Keratinocyte (primary cell): Measurements from ENCODE around the gene NAB1. TPM values are rescaled to one million over a fixed set of nuclear protein-coding genes. Genes with fewer than 3 reads are reported as not detected.

Source experiments
- DNase-seq: peaks from one replicate; pipeline ENCODE4 v3.0.0-alpha.2; 2011; ENCODE audit warnings: low read depth, missing footprints, low spot score
- FAIRE-seq: peaks from 2 replicates; lab custom pipeline; 2011; peaks lifted over from hg19 to GRCh38; lab: Jason Lieb, UNC
- H2AFZ ChIP-seq: 2 replicates; pipeline ENCODE4 v1.6.0; 2012; ENCODE audit warnings: low read length, control low read depth, inconsistent platforms; ENCODE audit not compliant: control insufficient read depth
- H3K27ac ChIP-seq: 2 replicates; pipeline ENCODE4 v1.5.1; 2011; ENCODE audit warnings: low read length; ENCODE audit not compliant: control insufficient read depth, insufficient read depth
- H3K27me3 ChIP-seq: 3 replicates; pipeline ENCODE4 v1.6.0; 2011; ENCODE audit warnings: low read length; ENCODE audit not compliant: control insufficient read depth, insufficient read depth; ENCODE audit errors: extremely low read depth
- H3K36me3 ChIP-seq, 2 experiments: 2 replicates in 1 of 2; 3 replicates in 1 of 2; pipeline ENCODE4 v1.5.1; 2011; ENCODE audit warnings: low read length in 2 of 2, mild to moderate bottlenecking in 1 of 2; ENCODE audit not compliant: control insufficient read depth in 2 of 2, insufficient read depth in 2 of 2; ENCODE audit errors: extremely low read depth in 1 of 2
- H3K4me1 ChIP-seq: 3 replicates; pipeline ENCODE4 v1.5.1; 2011; ENCODE audit warnings: low read length; ENCODE audit not compliant: control insufficient read depth, insufficient read depth; ENCODE audit errors: extremely low read depth
- H3K4me2 ChIP-seq: 3 replicates; pipeline ENCODE4 v1.6.0; 2011; ENCODE audit warnings: low read depth, low read length; ENCODE audit not compliant: control insufficient read depth, insufficient read depth; ENCODE audit errors: extremely low read depth
- H3K4me3 ChIP-seq, 3 experiments: fragments of 200-600 bp in 1 of 3; sonication (generic) in 1 of 3; 2 replicates in 2 of 3; 3 replicates in 1 of 3; pipeline ENCODE4 v1.5.1; 2011 to 2016; ENCODE audit warnings: low read length in 3 of 3, mild to moderate bottlenecking in 3 of 3, control low read depth in 2 of 3, inconsistent platforms in 1 of 3, low read depth in 1 of 3, mixed read lengths in 1 of 3, mixed run types in 1 of 3, moderate library complexity in 1 of 3; ENCODE audit not compliant: control insufficient read depth in 2 of 3, insufficient read depth in 2 of 3; ENCODE audit errors: extremely low read depth in 1 of 3
- H3K79me2 ChIP-seq: 2 replicates; pipeline ENCODE4 v1.6.0; 2012; ENCODE audit warnings: low read length; ENCODE audit not compliant: control insufficient read depth, insufficient read depth
- H3K9ac ChIP-seq: 3 replicates; pipeline ENCODE4 v1.6.0; 2011; ENCODE audit warnings: low read length; ENCODE audit not compliant: control insufficient read depth, insufficient read depth; ENCODE audit errors: extremely low read depth
- H3K9me1 ChIP-seq: 3 replicates; pipeline ENCODE4 v1.6.0; 2011; ENCODE audit warnings: low read length; ENCODE audit not compliant: control insufficient read depth, insufficient read depth; ENCODE audit errors: extremely low read depth
- H3K9me3 ChIP-seq: 2 replicates; pipeline ENCODE4 v1.5.1; 2012; ENCODE audit warnings: low read depth, low read length; ENCODE audit not compliant: control insufficient read depth
- H4K20me1 ChIP-seq: 3 replicates; pipeline ENCODE4 v1.6.0; 2011; ENCODE audit warnings: low read length; ENCODE audit not compliant: control insufficient read depth, insufficient read depth; ENCODE audit errors: extremely low read depth
- EZH2 ChIP-seq: IDR thresholded peaks from one replicate; pipeline ENCODE4 v1.6.1; 2012; ENCODE audit warnings: inconsistent platforms, mild to moderate bottlenecking, low read length, moderate library complexity
- dilution Hi-C: fragments of 300-500 bp; cut with MboI; formaldehyde crosslinking; loops from one replicate; pipeline ENCODE4 v1.7.0; 2020; ENCODE audit warnings: low sequenced_read_pairs; ENCODE audit not compliant: extremely low pct_ligation_motif_present
- polyA plus RNA-seq, 5 experiments: library from polyadenylated mRNA; depleted of rRNA in 3 of 5; stranded (reverse) in 3 of 5; stranded (forward) in 1 of 5; unstranded in 1 of 5; fragments of >200 nt; gene quantifications; 1 replicate in 1 of 5; 2 replicates in 3 of 5; 3 replicates in 1 of 5; pipeline versions ENCODE4 v1.2.1 to v1.2.3, GENCODE V29; 2011 to 2012; ENCODE audit warnings: missing spikeins in 2 of 5, low read depth in 1 of 5, low replicate concordance in 1 of 5
- TF ChIP-seq, protein P1 (sequence below), 3 experiments: IDR thresholded peaks in 1 of 3; conservative IDR thresholded peaks in 1 of 3; optimal IDR thresholded peaks in 1 of 3; 2 replicates in 2 of 3; 3 replicates in 1 of 3; pipeline versions ENCODE3 to v1.5.1; 2011; ENCODE audit warnings: low read length in 3 of 3, mild to moderate bottlenecking in 3 of 3, moderate library complexity in 2 of 3, control low read depth in 1 of 3, inconsistent platforms in 1 of 3; ENCODE audit not compliant: insufficient read depth in 2 of 3; ENCODE audit errors: extremely low read depth in 1 of 3

NAB1 gene
- polyA plus RNA-seq, 1 donor (not counting 4 experiments of a cell fraction or from before 2014, with no cell fraction given) = 24.3 TPM

DNA sequence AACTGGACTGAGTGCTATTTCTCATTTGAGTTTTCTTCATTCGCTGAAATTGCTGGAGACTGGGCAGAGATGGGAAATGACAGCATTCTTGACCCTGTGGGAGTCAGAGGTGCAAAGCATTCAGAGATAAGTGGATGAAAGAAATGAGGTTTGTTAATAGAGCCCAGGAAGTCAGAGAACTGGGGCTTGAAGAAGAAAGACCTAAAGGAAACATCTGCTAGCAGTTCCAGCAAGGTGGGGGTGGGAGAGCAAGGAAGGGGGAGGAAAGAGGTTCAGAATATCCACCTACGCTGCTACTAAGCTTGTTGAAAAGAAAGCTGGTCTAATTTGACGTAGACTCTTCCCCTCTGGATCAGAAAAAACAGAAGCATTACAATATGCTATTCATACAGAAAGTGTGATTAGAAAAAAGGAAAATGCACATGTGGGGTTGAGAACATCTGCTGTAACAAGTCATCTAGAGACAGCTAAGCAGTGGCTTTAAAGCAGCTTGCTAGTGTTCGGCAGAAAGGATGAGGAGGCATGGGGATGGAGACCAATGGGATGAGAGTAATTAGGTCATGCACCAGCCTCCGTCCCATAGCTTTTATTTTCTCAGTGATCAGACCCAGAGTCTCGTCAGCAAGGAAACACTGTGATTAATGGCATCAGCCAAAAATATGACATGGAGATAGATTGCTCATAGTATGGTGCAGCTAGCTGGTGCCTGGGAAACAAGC is 29.7 kb downstream of the NAB1 start:
- no peak overlapping the region for H3K4me2 ChIP-seq
- TF ChIP-seq, protein P1, sequence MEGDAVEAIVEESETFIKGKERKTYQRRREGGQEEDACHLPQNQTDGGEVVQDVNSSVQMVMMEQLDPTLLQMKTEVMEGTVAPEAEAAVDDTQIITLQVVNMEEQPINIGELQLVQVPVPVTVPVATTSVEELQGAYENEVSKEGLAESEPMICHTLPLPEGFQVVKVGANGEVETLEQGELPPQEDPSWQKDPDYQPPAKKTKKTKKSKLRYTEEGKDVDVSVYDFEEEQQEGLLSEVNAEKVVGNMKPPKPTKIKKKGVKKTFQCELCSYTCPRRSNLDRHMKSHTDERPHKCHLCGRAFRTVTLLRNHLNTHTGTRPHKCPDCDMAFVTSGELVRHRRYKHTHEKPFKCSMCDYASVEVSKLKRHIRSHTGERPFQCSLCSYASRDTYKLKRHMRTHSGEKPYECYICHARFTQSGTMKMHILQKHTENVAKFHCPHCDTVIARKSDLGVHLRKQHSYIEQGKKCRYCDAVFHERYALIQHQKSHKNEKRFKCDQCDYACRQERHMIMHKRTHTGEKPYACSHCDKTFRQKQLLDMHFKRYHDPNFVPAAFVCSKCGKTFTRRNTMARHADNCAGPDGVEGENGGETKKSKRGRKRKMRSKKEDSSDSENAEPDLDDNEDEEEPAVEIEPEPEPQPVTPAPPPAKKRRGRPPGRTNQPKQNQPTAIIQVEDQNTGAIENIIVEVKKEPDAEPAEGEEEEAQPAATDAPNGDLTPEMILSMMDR (optimal IDR thresholded peaks at IDR 0.05 in 1 of 3, IDR thresholded peaks at IDR 0.05 in 1 of 3, conservative IDR thresholded peaks at IDR 0.05 in 1 of 3; ENCODE audit: extremely low read depth in 1 of 3, insufficient read depth in 2 of 3, low read length in 3 of 3) = no peak
- no peak for TF ChIP-seq EZH2
- no peak for FAIRE-seq

DNA sequence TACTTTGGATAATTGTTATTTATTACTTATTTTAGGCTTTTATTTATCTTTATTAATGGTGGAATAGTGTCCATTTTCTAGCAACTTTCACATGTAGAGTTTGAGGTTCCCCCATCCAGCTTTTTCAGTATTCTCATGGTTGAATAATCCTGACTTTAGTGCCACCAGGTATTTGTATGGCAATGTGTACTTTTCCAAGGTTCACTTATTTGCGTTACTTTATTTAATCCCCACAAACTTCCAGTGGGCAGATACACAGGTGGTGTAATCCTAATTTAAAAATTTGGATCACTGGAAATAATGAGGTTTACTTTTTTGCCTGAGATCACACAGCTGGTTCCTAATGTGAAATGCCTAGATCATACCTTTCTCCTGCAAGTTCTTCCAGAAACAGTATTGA is 30.5 kb downstream of the NAB1 start:
- FAIRE-seq = no peak
- dilution Hi-C loops = no loop called here
- H3K27ac ChIP-seq = no peak overlapping the region

More for the DNA sequence above, 29.7 kb downstream of the NAB1 start:
- Histone ChIP-seq H3K9me3 (no peaks in the 10 kb centered on the region), H3K4me1 (peaks cover 12% of the 10 kb centered on the region), H3K79me2 (no peaks in the 10 kb centered on the region), H3K27me3 (no peaks in the 10 kb centered on the region), H3K36me3 (peaks cover 0 to 4% of the 10 kb centered on the region in 2 experiments), H3K9me1 (no peaks in the 10 kb centered on the region), H3K27ac (no peak overlapping the region), H3K4me3 (no peak overlapping the region), H3K9ac (no peak overlapping the region), H4K20me1 (no peaks in the 10 kb centered on the region), H2AFZ (no peak overlapping the region)
- no peak for DNase-seq
- dilution Hi-C loops = no loop called here

More for the DNA sequence above, 30.5 kb downstream of the NAB1 start:
- no peaks in the 10 kb centered on the region for H4K20me1 ChIP-seq
- no peaks in the 10 kb centered on the region for H3K36me3 ChIP-seq
- no peak overlapping the region for H3K4me3 ChIP-seq
- H3K4me2 ChIP-seq = no peak overlapping the region
- no peaks in the 10 kb centered on the region for H3K9me3 ChIP-seq
- peaks cover 12% of the 10 kb centered on the region for H3K4me1 ChIP-seq
- no peak for DNase-seq
- no peaks in the 10 kb centered on the region for H3K27me3 ChIP-seq
- no peaks in the 10 kb centered on the region for H3K79me2 ChIP-seq
- no peak overlapping the region for H3K9ac ChIP-seq
- H3K9me1 ChIP-seq = no peaks in the 10 kb centered on the region
- TF ChIP-seq, protein P1 (optimal IDR thresholded peaks at IDR 0.05 in 1 of 3, IDR thresholded peaks at IDR 0.05 in 1 of 3, conservative IDR thresholded peaks at IDR 0.05 in 1 of 3; ENCODE audit: extremely low read depth in 1 of 3, insufficient read depth in 2 of 3, low read length in 3 of 3) = no peak
- TF ChIP-seq EZH2 = no peak
- no peak overlapping the region for H2AFZ ChIP-seq
